OCI-M2 (cell line): ENCODE results near the gene GPER1.
"Not testable (repeated sequence)": the region's sequence is repeated elsewhere in the genome, so short reads cannot be mapped to it uniquely, and the experiment has no call there.

Source experiments
- DNase-seq: peaks from one replicate; lab custom pipeline; 2025; ENCODE audit not compliant: unreplicated experiment; lab: John Stamatoyannopoulos, UW

The GPER1 gene

GRCh38 chr7:1087952-1088920 lies at the start of gene GPER1:
TSS of gene GPER1 (plus strand) at chr7:1088113. CDS start at chr7:1091729, 3,616 bp downstream.
- DNase-seq = no peak

DNA sequence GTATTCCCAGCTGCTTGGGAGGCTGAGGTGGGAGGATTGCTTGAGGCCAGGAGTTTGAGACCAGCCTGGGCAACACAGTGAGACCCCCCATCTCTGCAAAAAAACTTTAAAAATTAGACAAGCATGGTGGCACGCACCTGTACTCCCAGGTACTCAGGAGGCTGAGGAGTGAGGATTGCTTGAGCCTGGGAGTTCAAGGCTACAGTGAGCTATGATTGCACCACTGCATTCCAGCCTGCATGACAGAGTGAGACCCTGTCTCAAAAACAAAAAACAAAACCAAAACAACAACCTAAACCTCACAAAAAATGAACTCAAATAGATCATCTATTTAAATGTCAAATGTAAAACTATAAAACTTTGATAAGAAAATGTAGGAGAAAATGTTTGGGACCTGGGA lies 47.7 kb upstream of the GPER1 start:
- DNase-seq = not testable (repeated sequence)

DNA sequence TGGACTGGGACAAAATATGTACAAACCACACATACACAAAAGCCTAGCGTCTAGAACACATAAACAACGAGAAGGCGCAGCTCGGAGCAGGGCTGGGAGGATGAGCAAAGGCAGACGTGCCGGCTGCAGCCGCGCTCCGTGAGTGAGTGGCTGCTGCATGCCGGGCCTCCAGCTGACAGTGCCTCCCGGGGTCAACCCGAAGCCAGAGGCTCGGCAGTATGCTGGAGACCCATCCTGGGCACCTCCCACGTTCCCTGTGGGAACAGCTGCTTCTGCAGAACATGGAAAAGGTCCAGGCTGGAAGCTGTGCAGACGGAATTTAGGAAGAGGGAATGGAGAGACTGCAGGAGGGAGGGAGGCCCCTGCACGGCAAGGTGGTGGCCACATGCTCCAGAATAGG lies 47.1 kb upstream of the GPER1 start:
- DNase-seq = no peak

DNA sequence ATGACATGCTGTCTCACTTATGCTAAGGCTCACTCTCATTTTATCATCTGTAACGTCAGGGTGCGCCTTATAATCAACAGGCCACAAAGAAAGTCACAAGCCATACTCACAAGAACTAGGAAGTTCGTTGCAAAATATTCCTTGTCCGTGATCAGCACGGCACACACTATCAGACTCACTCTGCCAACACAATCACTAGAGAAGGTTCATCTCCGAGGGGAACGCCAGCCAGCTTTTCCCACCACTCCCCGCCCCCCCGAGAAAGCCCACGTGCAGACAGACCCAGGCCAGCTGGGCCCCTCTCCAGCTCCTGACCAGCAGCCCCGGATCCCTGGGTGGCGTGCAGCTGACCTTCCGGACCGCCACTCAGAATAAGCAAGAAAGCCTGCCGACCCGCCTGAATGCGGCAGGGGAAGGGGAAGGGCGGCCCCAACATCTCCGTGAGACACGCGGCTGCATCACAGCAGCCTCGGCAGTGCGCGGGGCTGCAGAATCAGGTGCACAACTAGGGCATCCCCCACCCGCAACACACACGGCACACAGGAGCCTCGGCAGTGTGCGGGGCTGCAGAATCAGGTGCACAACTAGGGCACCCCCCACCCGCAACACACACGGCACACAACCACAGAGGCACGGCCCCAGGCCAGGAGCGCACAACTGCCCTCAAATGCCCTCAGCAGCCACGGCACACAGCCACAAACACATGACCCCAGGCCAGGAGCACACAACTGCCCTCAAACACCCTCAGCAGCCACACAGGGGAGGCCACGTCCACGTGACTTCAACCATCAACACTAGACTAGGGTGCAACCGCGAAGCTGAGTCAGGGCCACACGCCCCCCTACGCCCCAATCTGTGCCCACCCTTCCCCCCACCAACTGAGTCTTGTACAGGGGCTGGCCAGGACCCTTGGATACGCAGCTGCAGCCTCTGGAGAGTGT lies 46.1 kb upstream of the GPER1 start:
- no peak for DNase-seq

GRCh38 chr7:1042492-1042833 lies 45.5 kb upstream of the GPER1 start:
- no peak for DNase-seq

DNA sequence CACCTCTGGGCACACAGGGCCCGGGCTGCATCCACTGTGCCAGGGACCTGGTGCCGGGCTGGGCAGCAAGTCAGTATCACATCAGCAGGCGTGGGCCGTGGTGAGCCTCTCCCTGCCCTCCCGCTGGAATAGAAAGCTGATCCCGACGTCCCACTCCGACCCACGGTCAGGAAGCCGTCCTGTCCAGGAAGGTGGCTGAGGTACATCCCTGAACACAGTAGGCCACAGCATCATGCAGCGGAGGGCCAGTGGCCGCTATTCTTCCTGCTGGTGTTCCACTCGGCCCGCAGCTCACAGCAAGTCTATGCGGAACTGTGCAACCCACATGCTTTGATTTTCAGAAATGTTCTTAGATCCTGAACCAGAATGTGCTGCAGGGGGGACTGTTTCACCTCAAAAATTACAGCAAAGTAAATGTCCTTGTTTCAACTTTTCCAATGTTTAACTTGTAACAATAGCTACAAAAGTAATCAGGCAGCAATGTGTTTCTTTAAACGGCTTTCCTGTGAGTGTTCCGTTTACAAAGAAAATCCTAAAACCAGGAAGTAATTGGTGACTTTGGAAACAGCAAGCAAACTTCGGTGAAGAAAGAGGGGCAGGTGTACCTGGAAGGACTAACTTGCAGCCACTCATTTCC lies 44.2 kb upstream of the GPER1 start:
- no peak for DNase-seq

GRCh38 chr7:1044189-1045068 lies 43.5 kb upstream of the GPER1 start, which contains the start of gene GPR146:
TSS of gene GPR146 (plus strand) at chr7:1044546. CDS start at chr7:1057516, 12,970 bp downstream.
- peak; percentile 73 for DNase-seq

DNA sequence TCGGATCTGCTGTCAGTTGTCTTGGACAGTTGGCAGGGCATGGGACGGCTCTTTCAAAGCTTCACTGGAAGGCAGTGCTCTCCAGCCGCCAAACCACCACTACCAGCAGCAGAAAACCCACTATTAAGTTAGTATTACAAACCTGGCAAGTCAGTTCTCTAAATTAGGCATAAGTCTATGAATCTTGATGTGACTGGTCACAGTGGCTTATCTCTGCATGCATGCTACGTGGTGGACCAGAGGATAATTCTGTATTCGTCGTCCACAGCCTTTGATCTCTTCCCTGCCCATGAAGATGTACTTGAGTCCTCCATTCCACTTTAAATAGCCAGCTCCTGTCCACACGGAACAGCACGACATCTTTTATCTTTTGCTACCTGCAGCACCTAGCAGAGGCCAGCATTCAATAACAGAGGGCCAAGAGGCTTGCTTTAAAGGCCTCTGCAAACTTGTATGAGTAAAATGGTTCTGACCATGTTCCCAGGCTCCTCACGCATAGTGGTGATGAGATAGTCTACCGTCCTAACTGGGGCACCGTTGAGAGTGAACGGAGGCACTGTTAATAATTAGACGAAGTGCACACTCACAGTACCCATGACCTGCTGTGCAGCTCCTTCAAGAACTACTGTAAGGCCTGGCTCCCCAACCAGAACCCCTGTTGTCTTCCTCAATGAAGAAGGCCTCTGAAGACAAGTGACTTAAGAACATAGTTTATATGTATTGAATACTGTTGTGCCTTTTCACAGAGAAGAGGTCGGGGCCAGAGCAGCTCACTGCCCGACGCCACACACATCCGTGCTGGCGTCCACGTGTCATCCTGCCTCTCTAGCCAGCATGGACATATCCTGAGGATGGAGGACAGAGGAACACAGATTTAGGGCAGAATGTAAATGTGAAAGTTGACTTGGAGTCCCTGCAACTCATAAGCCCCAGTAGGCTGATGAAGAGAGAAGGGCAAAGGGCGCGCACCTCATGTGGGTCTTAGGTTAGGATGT lies 42.5 kb upstream of the GPER1 start:
- no peak for DNase-seq

GRCh38 chr7:1046722-1047679 lies 40.9 kb upstream of the GPER1 start:
- DNase-seq = no peak

GRCh38 chr7:1049006-1049741 lies 38.7 kb upstream of the GPER1 start:
- no peak for DNase-seq

GRCh38 chr7:1049801-1050200 lies 38.1 kb upstream of the GPER1 start:
- DNase-seq = no peak

- DNase-seq = no peak
Observed at GRCh38 chr7:1050254-1050906, 37.5 kb upstream of the GPER1 start.

- no peak for DNase-seq
Observed at GRCh38 chr7:1050956-1051690, 36.8 kb upstream of the GPER1 start.

DNA sequence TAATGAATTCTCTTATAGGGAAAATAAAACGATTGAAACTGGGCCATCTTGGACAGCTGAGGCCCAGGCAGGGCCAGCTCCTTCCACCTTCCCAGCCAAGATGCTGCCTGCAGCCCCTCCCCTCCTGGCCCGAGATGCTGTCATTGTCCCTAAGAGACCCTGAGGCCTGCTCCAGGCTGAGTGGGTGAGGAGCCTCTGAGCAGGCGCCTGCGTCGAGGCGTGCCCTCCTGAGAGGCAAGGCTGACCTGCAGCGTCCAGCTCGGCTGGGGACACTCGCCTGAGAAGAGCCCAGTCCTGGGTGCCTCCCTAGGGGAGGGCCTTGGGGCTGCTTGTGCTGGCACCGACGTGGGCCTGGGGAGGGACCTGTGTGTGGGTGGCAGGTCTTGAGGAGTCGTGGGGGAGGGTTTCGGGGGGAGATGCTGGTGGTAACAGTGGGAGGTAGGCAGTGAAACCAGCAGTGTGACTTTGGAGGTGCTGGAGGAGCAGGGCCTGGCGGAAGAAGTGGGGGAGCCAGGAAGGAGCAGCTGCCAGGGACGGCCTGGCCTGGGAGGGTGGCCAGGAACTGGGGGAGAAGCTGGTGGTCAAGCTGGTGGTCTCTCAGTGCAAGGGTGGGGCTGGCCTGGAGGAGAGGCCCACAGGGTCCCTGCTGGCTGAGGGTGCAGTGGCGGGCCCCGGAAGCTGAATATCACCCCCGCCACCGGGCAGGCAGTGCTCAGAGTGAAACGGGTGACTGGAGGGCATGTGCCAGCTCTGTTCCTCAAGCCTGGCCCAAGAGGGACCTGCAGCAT lies 35.7 kb upstream of the GPER1 start:
- no peak for DNase-seq

DNA sequence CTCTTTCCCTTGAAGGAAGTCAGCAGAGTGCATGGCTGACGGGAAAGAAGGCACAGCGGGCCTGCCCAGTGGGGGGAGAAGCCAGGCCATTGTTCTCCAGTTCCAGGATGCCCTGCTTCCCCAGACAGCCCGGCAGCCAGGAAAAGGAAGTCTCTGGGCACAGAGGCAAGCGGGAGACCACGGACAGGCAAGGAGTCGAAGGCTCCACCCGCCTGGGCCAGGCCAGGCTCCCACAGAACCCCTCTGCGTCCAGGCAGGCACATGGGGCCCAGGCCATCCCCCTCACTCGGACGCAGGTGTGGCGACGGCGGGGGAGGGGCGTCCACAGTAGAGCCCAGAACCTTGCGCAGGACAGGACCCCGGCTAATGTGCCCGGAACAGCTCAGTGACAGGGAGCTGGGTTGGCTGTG lies 34.9 kb upstream of the GPER1 start:
- no peak for DNase-seq
